ENCODE results near the gene KCNN3. TPM values are rescaled to one million over a fixed set of nuclear protein-coding genes. Genes with fewer than 3 reads are reported as not detected.

The KCNN3 gene
- total and polyA plus RNA-seq, 8 donors = 1.9 to 3.1 (median 2.3) TPM

DNA sequence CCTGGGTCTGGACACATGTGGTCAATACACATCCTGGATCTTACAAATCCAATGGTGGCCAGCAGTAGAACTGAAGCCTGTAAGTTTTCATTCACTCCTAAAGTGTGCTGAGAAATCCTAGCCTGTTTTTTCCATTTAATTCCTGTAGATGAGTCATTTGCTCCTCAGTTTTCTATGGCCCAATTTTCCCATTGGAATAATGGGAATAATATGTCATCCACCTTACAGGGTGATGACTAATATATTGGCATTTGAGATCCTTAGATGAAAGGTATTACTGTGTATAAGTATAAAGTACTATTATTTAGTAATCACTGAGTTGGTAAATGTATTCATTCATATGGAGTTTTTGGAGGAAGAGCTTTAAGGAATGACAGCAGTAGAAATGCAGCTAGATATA, 172.4 kb downstream of the KCNN3 start:
- H3K36me3 ChIP-seq = no peaks in the 10 kb centered on the region
- H3K4me1 ChIP-seq = no peaks in the 10 kb centered on the region
- no peak overlapping the region for H3K27ac ChIP-seq
- H3K27me3 ChIP-seq = peaks cover 0 to 15% of the 10 kb centered on the region in 2 donors
- no peak overlapping the region for H3K4me3 ChIP-seq
- TF ChIP-seq, protein P1, sequence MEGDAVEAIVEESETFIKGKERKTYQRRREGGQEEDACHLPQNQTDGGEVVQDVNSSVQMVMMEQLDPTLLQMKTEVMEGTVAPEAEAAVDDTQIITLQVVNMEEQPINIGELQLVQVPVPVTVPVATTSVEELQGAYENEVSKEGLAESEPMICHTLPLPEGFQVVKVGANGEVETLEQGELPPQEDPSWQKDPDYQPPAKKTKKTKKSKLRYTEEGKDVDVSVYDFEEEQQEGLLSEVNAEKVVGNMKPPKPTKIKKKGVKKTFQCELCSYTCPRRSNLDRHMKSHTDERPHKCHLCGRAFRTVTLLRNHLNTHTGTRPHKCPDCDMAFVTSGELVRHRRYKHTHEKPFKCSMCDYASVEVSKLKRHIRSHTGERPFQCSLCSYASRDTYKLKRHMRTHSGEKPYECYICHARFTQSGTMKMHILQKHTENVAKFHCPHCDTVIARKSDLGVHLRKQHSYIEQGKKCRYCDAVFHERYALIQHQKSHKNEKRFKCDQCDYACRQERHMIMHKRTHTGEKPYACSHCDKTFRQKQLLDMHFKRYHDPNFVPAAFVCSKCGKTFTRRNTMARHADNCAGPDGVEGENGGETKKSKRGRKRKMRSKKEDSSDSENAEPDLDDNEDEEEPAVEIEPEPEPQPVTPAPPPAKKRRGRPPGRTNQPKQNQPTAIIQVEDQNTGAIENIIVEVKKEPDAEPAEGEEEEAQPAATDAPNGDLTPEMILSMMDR (IDR thresholded peaks at IDR 0.05) = no peak
- ATAC-seq = no peak
- no peak for DNase-seq
- intact Hi-C loops (cut with DNase I) = no loop called here
- H3K9me3 ChIP-seq = no peaks in the 10 kb centered on the region

DNA sequence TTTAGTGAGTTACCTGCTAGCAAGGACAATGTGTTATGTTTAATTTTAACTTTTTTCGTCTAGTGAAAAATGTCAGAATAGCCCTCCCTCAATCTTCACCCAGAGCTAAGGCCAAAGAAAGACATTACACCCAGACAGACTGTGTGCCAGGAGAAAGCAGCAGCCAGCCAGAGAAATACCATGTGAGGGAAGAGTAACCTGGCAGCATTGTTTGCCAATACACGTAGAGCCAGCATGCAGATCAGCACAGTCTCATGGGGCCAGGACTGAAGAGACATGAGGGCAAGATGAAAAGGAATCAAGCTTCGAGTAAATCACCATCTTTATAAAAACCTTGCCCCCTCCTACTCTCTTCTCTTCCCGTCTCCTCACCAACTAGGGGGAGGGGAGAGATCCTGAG, 173.6 kb downstream of the KCNN3 start:
- peaks cover 0 to 15% of the 10 kb centered on the region in 2 donors for H3K27me3 ChIP-seq
- no peaks in the 10 kb centered on the region for H3K36me3 ChIP-seq
- no peaks in the 10 kb centered on the region for H3K4me1 ChIP-seq
- DNase-seq (no peak), ATAC-seq (no peak)
- H3K4me3 ChIP-seq = no peak overlapping the region
- TF ChIP-seq, protein P1 (IDR thresholded peaks at IDR 0.05) = no peak
- no peaks in the 10 kb centered on the region for H3K9me3 ChIP-seq
- no peak overlapping the region for H3K27ac ChIP-seq
- intact Hi-C loops (cut with DNase I) = no loop called here

GRCh38 chr1:154695985-154696384, 174.1 kb downstream of the KCNN3 start:
- intact Hi-C loops (cut with DNase I) = no loop called here
- no peaks in the 10 kb centered on the region for H3K4me1 ChIP-seq
- H3K4me3 ChIP-seq = no peak overlapping the region
- no peaks in the 10 kb centered on the region for H3K9me3 ChIP-seq
- TF ChIP-seq, protein P1 (IDR thresholded peaks at IDR 0.05) = peak in 1 of 2 donors; percentile 9
- no peak for ATAC-seq
- H3K27me3 ChIP-seq = peaks cover 0 to 15% of the 10 kb centered on the region in 2 donors
- H3K27ac ChIP-seq = no peak overlapping the region
- no peaks in the 10 kb centered on the region for H3K36me3 ChIP-seq
- DNase-seq = no peak

DNA sequence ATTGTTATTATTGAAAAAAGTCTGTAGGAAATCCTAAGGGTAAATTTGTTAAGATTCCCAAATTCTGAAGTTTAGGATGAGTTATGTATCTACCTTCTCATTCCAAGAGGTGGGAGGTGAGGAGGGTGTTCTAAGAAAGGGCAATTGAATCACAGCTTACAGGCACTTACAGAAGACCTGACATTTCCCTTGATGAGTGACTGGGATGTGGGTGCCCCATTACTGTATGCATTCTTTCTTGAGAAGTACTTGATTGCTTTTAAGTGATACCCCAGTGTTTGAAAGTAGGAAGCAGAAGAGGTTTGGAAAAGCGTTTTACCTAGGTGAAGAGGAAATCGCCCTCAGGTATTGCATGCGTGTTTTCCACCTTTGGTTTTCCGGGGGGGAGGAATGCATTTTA, 175.1 kb downstream of the KCNN3 start:
- peaks cover 0 to 15% of the 10 kb centered on the region in 2 donors for H3K27me3 ChIP-seq
- no peaks in the 10 kb centered on the region for H3K9me3 ChIP-seq
- H3K27ac ChIP-seq = no peak overlapping the region
- DNase-seq = no peak
- H3K4me1 ChIP-seq = no peaks in the 10 kb centered on the region
- intact Hi-C loops (cut with DNase I) = no loop called here
- H3K4me3 ChIP-seq = no peak overlapping the region
- no peaks in the 10 kb centered on the region for H3K36me3 ChIP-seq
- ATAC-seq = peak; percentile 58
- TF ChIP-seq, protein P1 (IDR thresholded peaks at IDR 0.05) = no peak

- no peak for ATAC-seq
- Histone ChIP-seq H3K27me3 (peaks cover 0 to 9% of the 10 kb centered on the region in 2 donors), H3K4me3 (no peak overlapping the region), H3K36me3 (no peaks in the 10 kb centered on the region), H3K27ac (no peak overlapping the region), H3K9me3 (no peaks in the 10 kb centered on the region), H3K4me1 (no peaks in the 10 kb centered on the region)
- TF ChIP-seq, protein P1 (IDR thresholded peaks at IDR 0.05) = no peak
- intact Hi-C loops (cut with DNase I) = no loop called here
- DNase-seq = no peak
Measured at GRCh38 chr1:154689083-154689482, 181.0 kb downstream of the KCNN3 start.

Measured in left lung (tissue), 10 donors.